ENCODE measurements around the gene HBE1.

HBE1 gene

DNA sequence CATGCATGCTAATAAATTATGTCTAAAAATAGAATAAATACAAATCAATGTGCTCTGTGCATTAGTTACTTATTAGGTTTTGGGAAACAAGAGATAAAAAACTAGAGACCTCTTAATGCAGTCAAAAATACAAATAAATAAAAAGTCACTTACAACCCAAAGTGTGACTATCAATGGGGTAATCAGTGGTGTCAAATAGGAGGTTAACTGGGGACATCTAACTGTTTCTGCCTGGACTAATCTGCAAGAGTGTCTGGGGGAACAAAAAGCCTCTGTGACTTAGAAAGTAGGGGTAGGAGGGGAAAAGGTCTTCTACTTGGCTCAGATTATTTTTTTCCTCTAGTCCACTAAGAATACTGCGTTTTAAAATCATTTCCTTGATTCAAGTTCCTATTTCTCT is 42.1 kb downstream of the HBE1 start:
- H3K27ac ChIP-seq, result no peak overlapping the region
- TF ChIP-seq, protein P1, sequence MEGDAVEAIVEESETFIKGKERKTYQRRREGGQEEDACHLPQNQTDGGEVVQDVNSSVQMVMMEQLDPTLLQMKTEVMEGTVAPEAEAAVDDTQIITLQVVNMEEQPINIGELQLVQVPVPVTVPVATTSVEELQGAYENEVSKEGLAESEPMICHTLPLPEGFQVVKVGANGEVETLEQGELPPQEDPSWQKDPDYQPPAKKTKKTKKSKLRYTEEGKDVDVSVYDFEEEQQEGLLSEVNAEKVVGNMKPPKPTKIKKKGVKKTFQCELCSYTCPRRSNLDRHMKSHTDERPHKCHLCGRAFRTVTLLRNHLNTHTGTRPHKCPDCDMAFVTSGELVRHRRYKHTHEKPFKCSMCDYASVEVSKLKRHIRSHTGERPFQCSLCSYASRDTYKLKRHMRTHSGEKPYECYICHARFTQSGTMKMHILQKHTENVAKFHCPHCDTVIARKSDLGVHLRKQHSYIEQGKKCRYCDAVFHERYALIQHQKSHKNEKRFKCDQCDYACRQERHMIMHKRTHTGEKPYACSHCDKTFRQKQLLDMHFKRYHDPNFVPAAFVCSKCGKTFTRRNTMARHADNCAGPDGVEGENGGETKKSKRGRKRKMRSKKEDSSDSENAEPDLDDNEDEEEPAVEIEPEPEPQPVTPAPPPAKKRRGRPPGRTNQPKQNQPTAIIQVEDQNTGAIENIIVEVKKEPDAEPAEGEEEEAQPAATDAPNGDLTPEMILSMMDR (conservative IDR thresholded peaks at IDR 0.05), result no peak

DNA sequence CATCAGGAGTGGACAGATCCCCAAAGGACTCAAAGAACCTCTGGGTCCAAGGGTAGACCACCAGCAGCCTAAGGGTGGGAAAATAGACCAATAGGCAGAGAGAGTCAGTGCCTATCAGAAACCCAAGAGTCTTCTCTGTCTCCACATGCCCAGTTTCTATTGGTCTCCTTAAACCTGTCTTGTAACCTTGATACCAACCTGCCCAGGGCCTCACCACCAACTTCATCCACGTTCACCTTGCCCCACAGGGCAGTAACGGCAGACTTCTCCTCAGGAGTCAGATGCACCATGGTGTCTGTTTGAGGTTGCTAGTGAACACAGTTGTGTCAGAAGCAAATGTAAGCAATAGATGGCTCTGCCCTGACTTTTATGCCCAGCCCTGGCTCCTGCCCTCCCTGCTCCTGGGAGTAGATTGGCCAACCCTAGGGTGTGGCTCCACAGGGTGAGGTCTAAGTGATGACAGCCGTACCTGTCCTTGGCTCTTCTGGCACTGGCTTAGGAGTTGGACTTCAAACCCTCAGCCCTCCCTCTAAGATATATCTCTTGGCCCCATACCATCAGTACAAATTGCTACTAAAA is 42.9 kb downstream of the HBE1 start, which contains the start of gene HBB:
Gene HBB (minus strand): TSS at position 340 of the 579 bp plus-strand sequence. CDS start 50 bp downstream, at position 290.
- H3K27ac ChIP-seq, result no peak within 1 kb of the TSS
- TF ChIP-seq, protein P1 (conservative IDR thresholded peaks at IDR 0.05), result no peak

DNA sequence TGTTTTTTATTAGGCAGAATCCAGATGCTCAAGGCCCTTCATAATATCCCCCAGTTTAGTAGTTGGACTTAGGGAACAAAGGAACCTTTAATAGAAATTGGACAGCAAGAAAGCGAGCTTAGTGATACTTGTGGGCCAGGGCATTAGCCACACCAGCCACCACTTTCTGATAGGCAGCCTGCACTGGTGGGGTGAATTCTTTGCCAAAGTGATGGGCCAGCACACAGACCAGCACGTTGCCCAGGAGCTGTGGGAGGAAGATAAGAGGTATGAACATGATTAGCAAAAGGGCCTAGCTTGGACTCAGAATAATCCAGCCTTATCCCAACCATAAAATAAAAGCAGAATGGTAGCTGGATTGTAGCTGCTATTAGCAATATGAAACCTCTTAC is 44.3 kb downstream of the HBE1 start:
- H3K27ac ChIP-seq, result no peak overlapping the region
- TF ChIP-seq, protein P1 (conservative IDR thresholded peaks at IDR 0.05), result no peak

DNA sequence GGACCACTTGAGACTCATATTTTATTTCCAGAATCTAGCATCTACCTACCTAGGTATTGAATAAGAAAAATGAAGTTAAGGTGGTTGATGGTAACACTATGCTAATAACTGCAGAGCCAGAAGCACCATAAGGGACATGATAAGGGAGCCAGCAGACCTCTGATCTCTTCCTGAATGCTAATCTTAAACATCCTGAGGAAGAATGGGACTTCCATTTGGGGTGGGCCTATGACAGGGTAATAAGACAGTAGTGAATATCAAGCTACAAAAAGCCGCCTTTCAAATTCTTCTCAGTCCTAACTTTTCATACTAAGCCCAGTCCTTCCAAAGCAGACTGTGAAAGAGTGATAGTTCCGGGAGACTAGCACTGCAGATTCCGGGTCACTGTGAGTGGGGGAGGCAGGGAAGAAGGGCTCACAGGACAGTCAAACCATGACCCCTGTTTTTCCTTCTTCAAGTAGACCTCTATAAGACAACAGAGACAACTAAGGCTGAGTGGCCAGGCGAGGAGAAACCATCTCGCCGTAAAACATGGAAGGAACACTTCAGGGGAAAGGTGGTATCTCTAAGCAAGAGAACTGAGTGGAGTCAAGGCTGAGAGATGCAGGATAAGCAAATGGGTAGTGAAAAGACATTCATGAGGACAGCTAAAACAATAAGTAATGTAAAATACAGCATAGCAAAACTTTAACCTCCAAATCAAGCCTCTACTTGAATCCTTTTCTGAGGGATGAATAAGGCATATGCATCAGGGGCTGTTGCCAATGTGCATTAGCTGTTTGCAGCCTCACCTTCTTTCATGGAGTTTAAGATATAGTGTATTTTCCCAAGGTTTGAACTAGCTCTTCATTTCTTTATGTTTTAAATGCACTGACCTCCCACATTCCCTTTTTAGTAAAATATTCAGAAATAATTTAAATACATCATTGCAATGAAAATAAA is 44.9 kb downstream of the HBE1 start:
- H3K27ac ChIP-seq, result no peak overlapping the region
- TF ChIP-seq, protein P1 (conservative IDR thresholded peaks at IDR 0.05), result no peak

DNA sequence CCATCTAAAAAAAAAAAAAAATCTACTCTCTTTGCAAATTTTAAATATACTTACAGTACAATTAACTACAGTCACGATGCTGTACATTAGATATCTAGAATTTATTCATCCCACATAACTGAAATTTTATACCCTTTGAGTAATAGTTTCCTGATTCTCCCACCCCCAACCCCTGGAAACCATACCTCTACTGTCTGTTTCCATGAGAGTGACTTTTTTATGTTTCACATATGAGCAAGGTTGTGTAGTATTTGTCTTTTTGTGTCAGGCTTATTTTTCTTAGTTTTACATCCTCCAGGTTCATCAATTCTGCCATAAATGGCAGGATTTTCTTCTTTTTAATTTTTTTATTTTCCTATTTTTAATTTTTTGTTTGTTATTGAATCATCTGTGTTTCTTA is 46.1 kb downstream of the HBE1 start:
- TF ChIP-seq, protein P1 (conservative IDR thresholded peaks at IDR 0.05), result no peak
- H3K27ac ChIP-seq, result no peak overlapping the region

DNA sequence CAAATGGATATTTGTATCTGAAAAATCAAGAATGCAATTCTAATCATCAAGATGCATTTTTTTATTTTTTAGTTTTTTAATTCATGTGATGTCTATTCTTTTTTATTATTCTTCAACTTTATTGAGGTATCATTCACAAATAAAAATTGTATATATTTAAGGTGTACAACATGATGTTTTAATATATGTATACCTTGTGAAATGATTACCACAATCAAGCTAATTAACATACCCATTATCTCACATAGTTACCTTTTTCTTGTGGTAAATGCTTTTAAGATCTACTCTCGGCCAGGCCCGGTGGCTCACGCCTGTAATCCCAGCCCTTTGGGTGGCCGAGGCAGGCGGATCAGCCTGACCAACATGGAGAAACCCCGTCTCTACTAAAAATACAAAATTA is 46.6 kb downstream of the HBE1 start:
- TF ChIP-seq, protein P1 (conservative IDR thresholded peaks at IDR 0.05), result no peak
- no peak overlapping the region for H3K27ac ChIP-seq
